GM10248 (cell line): Measurements from ENCODE around the gene ITM2B.
A peak's percentile ranks its signal among the peaks of the same experiment; 100 is the strongest.
"Not testable (repeated sequence)": the region's sequence is repeated elsewhere in the genome, so short reads cannot be mapped to it uniquely, and the experiment has no call there.

Experiments
- CTCF ChIA-PET: fragments of 300-600 bp; sonication (Branson Sonifier 250); formaldehyde crosslinking; extraction: SDS; loops from one replicate; lab custom pipeline; 2021; ENCODE audit warnings: antibody characterized with exemption; lab: Yijun Ruan, JAX
- POLR2A ChIA-PET: fragments of 350-650 bp; sonication (Branson Sonifier 250); formaldehyde crosslinking; extraction: SDS; loops from one replicate; lab custom pipeline; 2020; ENCODE audit warnings: antibody characterized with exemption; lab: Yijun Ruan, JAX
- DNase-seq: peaks from one replicate; pipeline ENCODE4 v3.0.0; 2012; ENCODE audit errors: extremely low spot score
- TF ChIP-seq, protein P1 (sequence below): IDR thresholded peaks from 2 replicates; pipeline ENCODE4 v1.5.1; 2012; ENCODE audit warnings: mild to moderate bottlenecking, low read depth; ENCODE audit errors: extremely low read depth, missing control alignments, control extremely low read depth

Gene ITM2B

DNA sequence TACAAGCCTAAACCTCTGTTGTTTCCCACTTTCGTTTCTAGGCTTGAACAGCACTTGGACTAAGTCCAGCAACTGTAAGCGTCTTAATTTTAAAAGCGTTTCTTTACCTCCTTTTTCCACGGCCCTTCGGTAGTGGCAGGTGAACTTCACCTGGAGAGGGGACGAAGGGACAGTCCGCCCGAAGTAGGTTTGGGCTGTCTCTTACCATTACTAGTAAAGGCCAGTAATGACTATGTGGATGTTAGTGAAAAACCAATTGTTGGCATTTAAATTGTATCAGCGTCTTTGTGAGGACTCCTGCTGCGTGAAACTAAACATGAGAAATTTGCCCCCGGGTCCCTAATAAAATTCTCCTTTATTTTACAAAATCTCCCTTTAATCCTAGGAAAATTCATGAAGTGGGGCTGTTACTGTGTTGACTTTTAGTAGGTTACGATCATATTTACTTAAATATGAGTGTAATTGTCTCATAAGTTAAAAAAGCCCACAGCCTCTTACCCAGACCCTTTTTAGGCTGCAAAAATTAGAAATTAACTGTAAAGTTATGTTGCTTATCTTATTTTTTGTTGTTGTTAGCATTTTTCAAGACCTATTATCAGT, 983 bp downstream of the ITM2B start:
- TF ChIP-seq, protein P1, sequence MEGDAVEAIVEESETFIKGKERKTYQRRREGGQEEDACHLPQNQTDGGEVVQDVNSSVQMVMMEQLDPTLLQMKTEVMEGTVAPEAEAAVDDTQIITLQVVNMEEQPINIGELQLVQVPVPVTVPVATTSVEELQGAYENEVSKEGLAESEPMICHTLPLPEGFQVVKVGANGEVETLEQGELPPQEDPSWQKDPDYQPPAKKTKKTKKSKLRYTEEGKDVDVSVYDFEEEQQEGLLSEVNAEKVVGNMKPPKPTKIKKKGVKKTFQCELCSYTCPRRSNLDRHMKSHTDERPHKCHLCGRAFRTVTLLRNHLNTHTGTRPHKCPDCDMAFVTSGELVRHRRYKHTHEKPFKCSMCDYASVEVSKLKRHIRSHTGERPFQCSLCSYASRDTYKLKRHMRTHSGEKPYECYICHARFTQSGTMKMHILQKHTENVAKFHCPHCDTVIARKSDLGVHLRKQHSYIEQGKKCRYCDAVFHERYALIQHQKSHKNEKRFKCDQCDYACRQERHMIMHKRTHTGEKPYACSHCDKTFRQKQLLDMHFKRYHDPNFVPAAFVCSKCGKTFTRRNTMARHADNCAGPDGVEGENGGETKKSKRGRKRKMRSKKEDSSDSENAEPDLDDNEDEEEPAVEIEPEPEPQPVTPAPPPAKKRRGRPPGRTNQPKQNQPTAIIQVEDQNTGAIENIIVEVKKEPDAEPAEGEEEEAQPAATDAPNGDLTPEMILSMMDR = no peak
- no peak for DNase-seq
- CTCF ChIA-PET = interaction anchor here (1.6 kb wide), 1 partner anchor 110 kb away, joined by 4 read pairs; no protein-coding TSS in a partner anchor
- POLR2A ChIA-PET = no interaction called here

DNA sequence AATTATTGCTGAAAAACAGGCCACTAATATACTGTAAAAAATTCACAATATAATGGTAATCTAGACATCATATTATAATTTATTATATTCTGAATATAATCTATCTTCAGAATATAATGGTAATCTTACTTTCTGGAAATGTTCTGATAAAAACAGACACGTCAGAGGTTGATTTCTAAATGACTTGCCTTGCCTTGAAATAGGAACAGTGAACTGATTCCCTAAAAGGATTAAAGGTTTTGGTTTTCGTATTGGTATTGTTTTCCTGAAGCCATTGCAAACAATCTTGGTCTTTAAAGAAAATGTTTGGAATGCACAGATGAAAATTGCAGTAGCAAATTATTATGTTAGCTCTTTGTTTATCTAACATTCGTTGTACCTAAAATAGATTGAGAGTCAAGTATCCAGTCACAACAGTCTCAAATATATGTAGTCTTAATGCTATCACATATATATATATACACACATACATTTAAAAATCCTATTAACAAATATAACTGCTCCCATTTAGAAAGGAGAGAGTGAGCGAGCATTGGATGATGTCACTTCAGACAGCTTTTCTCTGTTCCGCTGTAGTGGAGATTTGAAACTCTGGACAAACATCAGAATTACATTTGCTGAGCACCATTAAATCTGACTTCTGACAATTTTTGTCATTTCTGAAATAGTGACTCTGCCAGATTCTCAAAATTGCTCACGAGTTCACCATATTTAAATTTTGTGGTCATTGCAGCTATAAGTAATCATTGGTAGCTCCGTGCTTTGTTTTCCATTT, 1.7 kb downstream of the ITM2B start:
- ChIA-PET POLR2A (no interaction called here), CTCF (interaction anchor here (1.1 to 1.5 kb wide), 3 partner anchors 9 to 108 kb away, joined by 3 to 4 read pairs (median 3); no protein-coding TSS in a partner anchor)
- TF ChIP-seq, protein P1 = no peak
- DNase-seq = peak; percentile 21

DNA sequence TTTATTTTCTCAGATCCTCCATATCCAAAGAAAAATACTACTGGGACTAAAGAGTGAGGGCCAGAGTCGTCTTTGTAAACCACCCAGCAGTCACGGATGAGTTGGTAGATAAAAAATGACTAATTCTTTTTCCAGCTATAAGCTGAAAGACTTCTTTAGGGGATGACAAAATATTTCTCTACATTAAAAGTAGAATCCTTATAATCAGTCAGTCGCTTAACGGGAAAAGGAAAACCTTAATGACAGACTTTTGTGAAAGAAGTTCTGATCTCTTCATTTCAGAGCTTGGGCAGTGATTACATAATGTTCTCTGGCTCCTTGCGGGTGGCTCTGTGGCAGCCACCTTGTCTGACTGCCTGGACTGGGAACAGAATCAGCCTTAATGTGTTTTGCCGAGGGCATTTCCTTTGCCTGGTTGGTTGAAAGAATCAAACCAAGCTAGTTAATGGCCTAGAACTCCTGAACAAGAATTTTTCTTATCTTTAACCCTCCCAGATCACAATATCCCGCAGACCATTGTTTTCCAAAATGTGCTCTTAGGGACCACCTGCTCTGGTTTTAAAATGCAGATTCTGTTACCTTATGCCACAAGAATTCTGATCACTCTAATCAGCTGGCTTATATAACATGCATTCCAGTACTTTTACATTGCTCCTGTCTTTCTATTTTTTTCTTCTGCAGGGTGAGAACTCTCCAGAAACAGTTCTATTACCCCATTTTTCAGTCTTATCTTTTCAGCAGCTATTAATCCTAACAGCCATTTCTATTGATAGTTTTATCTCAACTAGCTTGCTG, 2.5 kb downstream of the ITM2B start:
- ChIA-PET POLR2A (no interaction called here), CTCF (interaction anchor here (0.9 to 1.5 kb wide), 5 partner anchors 8 to 109 kb away, joined by 3 to 4 read pairs (median 3); no protein-coding TSS in a partner anchor)
- DNase-seq = no peak
- TF ChIP-seq, protein P1 = no peak

DNA sequence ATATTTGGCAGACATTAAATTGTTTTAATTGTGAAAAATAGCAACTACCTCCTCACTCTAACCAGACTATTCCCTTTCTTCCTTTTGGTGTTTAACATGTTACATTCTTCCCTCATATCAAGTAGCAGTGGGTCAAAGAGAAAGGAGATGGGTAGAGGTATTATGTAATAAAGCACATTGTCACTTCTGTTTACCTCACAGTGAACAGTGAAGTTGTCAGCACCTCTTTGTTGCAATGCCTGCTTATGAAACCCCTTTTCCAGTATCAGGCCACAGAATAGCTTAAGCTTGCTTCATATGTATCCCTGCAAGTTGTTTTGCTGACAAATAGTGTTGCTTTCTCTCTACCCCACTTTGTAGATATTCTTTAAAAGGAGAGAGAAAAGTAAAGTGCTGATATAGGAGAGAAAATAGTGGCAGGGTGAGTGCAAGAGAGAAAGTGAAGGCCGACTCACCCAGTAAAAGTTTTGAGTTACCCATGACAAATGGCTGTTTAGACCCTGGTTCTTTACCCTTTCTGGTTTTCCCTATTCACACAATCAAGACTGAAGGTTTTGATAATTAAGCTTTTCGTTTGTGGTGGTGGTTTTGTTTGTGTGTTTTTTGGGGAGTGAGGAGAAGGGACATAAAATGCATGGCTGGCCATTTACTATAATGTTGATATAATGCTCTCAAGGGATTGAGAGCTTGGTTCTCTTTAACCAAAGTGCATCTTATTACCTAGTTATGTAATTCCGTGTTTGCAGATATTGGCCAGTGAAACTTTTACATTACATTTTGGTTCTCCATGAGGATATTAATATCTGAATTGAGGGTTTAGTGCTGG, 3.7 kb downstream of the ITM2B start:
- no peak for DNase-seq
- CTCF ChIA-PET = interaction anchor here (0.9 kb wide), 1 partner anchor 36 kb away, joined by 3 read pairs; no protein-coding TSS in a partner anchor
- TF ChIP-seq, protein P1 = no peak
- POLR2A ChIA-PET = no interaction called here

DNA sequence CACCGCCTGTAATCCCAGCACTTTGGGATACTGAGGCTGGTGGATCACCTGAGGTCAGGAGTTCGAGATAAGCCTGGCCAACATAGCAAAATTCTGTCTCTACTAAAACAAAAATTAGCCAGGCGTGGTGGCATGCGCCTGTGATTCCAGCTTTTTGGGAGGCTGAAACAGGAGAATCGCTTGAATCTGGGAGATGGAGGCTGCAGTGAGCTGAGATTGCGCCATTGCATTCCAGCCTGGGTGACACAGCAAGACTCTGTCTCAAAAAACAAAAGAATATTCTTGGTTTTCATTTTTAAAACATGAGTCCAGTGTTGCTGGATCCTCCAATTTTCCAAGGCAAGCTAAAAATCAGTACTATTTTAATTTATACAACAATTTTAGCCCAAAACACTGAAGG, 6.4 kb downstream of the ITM2B start:
- DNase-seq, POLR2A ChIA-PET, CTCF ChIA-PET: not testable (repeated sequence)

DNA sequence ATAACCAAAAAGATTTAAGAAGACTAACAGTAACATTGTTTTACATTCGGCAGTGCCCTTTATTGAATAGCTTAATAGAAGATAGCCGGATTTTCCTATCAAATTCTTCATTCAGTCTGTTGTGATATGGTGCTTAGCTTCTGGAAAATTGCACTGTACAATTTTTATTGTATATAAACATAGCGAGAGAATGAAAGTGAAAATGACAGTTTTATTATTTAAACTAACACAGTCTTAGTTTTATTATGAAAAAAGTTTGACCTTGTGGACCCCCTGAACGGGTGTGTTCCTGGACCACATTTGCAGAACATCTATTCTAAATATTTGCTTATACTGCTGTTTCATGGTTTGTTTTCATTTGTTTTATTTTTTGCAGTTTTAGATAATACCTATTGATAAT, 8.6 kb downstream of the ITM2B start:
- POLR2A ChIA-PET = no interaction called here

More for the DNA sequence above, 8.6 kb downstream of the ITM2B start:
- TF ChIP-seq, protein P1 = no peak
- CTCF ChIA-PET = interaction anchor here (0.9 to 1.0 kb wide), 2 partner anchors 9 to 60 kb away, joined by 3 read pairs; partner anchors contain the start of gene ITM2B
- no peak for DNase-seq
